IPS-18c (cell line): Measurements from ENCODE around the gene HSPA4.
"Not testable (repeated sequence)": the region's sequence is repeated elsewhere in the genome, so short reads cannot be mapped to it uniquely, and the experiment has no call there.

Experiments used
- H3K4me3 ChIP-seq: 2 replicates; pipeline ENCODE4 v1.7.0; 2013; ENCODE audit warnings: low read depth, mild to moderate bottlenecking, low read length, moderate library complexity; ENCODE audit not compliant: insufficient read depth
- H3K9me3 ChIP-seq: one replicate; pipeline ENCODE4 v1.6.1; 2013; ENCODE audit warnings: mild to moderate bottlenecking, low read length, moderate library complexity; ENCODE audit not compliant: control insufficient read depth, insufficient read depth

Gene HSPA4

DNA sequence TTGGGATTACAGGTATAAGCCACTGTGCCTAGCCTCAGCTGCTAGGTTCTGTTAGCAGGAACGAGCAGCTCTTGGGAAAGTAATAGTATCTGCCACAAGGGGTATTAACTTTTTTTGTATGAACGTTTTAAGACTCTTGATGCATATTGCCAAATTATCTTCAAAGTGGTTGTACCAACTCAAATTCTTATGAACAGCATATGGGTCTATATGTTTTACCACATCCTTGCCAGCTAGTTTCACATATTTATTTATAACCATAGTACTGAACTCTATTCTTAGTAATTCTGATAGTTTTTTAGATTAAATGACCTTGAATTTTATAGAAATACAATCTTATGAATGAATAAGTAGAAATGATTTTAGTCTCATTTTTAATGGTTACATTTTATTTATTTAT is 80.9 kb downstream of the HSPA4 start:
- Histone ChIP-seq H3K9me3 (no peaks in the 10 kb centered on the region), H3K4me3 (no peak overlapping the region)

DNA sequence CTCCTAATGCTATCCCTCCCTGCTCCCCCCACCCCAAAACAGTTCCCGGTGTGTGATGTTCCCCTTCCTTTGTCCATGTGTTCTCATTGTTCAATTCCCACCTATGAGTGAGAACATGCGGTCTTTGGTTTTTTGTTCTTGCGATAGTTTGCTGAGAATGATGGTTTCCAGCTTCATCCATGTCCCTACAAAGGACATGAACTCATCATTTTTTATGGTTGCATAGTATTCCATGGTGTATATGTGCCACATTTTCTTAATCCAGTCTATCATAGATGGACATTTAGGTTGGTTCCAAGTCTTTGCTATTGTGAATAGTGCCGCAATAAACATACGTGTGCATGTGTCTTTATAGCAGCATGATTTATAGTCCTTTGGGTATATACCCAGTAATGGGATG is 81.4 kb downstream of the HSPA4 start:
- H3K9me3 ChIP-seq, H3K4me3 ChIP-seq: not testable (repeated sequence)

DNA sequence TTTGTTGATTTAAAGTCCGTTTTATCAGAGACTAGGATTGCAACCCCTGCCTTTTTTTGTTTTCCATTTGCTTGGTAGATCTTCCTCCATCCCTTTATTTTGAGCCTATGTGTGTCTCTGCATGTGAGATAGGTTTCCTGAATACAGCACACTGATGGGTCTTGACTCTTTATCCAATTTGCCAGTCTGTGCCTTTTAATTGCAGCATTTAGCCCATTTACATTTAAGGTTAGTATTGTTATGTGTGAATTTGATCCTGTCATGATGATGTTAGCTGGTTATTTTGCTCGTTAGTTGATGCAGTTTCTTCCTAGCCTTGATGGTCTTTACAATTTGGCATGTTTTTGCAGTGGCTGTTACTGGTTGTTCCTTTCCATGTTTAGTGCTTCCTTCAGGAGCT is 85.1 kb downstream of the HSPA4 start:
- not testable (repeated sequence) for H3K4me3 ChIP-seq, H3K9me3 ChIP-seq

DNA sequence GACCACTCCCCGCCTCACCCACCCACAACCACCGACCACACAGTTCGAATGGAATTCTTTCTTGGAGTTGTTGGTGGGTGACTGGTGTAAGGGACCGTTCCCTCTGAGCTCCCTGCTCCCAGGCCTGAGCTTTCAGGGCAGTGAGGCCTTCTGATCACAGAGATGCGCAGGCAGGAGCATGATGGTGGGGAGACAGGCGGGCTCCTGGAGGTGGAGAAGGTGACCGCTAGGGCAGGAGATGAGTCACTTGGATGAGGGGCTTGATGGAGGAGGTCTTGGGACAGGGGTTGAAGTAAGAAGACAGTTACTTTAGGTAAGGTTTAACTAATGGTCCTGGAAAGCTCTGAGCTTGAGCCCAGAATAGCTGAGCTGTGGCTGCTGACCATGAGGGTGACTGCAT is 88.5 kb downstream of the HSPA4 start:
- Histone ChIP-seq H3K4me3 (no peak overlapping the region), H3K9me3 (peaks cover 2% of the 10 kb centered on the region)

DNA sequence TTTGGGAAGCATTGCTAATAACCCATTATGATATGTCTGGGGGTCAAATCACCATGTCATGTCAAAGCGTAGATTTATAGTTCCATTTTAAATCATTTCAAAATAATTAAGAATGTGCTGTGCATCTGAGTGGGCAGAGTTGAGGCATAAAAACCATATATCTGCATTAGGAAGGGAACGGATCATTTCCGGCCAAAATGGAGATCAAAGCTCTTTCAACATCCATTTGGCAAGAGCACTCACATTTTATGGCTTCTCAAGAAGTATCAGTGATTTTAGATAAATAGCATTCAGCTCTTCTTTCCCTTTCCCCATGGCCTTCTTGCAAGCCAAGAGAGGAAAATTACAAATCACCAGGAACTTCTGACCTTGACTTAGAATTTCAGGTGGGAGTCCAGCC is 89.9 kb downstream of the HSPA4 start:
- peaks cover 2% of the 10 kb centered on the region for H3K9me3 ChIP-seq
- no peak overlapping the region for H3K4me3 ChIP-seq

DNA sequence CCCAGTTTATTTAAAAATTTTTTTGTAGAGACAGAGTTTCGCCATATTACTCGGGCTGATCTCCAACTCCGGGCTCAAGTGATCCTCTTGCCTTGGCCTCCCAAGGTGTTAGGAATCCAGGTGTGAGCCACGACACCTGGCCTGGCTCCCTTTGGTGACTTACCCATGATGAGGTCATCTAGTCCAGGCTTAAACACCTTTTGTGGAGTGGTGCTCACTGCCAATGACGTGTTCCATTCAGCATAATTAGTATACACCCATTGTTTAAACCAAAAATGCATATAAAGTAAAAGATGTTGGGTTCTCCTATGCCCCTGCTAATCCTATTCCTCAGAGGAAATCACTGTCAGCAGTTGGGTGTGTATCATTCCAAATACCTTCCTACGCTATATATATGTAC is 91.0 kb downstream of the HSPA4 start:
- H3K4me3 ChIP-seq = no peak overlapping the region
- H3K9me3 ChIP-seq = peaks cover 2% of the 10 kb centered on the region

DNA sequence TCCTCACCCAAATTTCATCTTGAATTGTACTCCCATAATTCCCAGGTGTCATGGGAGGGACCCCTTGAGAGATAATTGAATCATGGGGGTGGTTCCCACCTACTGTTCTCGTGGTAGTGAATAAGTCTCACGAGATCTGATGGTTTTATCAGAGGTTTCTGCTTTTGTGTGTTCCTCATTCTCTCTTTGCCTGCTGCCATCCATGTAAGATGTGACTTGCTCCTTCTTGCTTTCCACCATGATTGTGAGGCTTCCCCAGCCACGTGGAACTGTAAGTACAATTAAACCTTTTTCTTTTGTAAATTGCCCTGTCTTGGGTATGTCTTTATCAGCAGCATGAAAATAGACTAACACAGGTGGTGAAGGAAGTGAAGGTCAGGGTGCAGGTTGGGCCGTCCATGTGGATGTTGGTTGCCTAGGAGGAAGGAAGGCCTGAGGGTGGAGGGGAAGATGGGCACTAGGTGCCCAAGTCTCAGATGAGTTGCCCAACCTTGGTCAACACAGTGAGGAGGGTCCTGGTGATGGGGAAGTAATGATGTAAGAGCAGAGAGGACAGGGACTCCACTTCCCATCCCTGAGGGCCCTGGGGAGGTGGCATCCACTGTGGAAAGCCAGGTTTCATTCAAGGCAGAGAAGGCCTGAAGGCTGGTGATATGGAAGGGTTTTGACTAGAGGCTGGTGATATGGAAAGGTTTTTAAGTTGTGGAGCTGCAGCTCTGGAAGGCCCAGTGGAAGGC is 92.6 kb downstream of the HSPA4 start:
- H3K9me3 ChIP-seq = peaks cover 2% of the 10 kb centered on the region
- H3K4me3 ChIP-seq = no peak overlapping the region

DNA sequence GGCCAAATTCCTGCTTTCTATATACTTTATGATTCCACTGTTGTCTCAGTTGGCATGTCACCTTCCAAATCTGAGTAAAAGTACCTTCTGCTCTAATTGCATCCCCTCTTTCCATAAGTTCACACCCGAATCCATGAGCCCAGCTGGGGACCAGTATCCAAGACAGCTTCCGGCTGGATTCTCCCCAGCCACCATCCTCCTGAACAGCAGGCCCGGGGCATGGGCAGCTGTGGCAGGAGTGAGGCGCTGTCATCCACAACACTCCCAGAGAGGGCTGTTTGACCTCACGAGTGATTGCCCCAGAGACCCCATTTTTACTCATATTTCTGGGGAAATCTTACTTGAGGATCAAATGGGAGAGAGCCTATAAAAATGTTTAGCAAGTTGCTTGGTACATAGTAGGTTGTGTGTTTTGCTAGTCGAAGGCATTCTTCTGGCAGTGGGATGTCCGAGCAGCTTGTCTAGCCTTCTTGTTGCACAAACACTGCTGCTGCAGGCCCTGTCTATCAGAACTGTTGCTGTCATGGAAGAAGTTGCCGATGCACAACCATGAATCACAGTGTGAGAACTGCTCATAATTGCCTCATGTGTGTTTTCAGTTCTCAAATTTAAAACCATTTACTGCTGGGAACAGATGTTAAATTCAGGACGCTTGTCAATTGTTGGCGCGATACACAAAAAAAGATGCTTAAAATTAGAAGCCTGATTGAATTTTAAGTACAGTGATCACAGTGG is 93.8 kb downstream of the HSPA4 start:
- Histone ChIP-seq H3K9me3 (peaks cover 2% of the 10 kb centered on the region), H3K4me3 (no peak overlapping the region)

DNA sequence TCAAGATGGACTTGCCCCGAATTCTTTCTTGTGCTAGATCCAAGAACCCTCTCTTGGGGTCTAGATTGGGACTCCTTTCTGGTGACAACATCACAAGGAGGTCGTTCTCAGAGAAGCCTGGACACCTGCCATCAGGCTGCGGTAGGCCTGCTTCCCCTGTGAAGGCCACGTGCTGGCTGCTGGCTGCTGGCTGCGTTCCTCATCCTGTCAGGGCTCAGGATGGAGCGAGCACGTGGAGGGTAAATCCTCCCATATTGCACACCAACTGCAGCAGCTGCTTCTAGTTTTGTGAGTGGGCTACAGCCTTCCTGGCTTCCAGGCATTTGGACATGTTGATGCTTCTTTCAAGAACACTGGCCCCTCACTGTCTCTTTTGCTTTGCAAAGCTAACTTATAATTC is 95.6 kb downstream of the HSPA4 start:
- Histone ChIP-seq H3K9me3 (peaks cover 2% of the 10 kb centered on the region), H3K4me3 (no peak overlapping the region)

DNA sequence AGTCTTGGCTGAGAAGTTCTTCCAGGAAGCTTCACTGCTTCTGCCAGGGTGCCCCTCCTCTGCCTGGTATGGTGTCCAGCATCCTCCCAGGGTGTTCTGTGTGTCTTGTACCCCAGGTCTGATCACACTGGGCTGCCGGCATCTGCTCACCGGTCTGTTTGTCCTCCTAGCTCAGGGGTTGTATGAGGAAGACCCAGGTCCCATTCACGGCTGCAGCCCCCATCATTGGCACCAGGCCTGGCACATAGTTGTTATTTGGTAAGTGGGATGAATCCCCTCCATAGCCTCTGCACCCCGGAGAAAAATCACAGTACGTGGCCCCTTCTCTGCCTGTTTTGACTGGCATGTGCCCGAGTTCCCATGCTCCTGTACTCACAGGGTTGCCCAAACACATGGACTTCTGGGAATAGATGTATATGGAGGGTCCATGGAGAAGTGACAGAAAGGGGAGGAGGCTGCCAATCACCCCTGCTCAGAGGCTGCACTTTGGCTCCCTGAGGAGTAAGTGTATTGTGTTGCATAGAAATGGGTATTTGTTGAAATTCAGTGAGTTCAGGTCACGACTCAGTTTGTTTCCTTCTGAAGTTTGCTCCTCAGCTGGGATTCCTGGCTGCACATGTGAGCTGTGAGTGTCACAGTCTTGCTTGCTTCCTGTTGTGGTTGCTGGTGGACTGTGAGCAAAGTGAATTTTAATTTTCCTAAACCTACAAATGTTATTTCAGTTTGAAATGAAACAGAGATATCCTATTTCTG is 96.2 kb downstream of the HSPA4 start:
- H3K9me3 ChIP-seq = peaks cover 2% of the 10 kb centered on the region
- H3K4me3 ChIP-seq = no peak overlapping the region

DNA sequence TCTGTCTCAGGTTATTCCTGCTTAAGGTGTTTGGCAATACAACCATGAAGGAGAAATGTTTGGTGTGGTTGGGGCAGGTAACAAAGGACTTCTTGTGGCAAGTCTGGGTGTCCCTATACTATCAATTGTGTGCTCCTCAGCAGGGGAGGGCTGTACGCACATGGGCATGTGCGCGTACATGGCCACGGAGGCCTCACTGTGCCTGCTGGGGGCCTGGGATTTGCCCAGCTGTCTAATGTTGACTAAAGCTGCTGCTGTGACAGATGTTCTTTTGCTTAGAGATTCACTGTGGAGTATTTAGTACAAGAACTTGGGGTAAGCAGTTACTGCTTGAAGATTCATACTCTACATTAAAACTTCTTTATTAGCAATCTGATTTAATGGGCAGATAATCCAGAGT is 97.5 kb downstream of the HSPA4 start:
- H3K4me3 ChIP-seq = no peak overlapping the region
- peaks cover under 1% of the 10 kb centered on the region for H3K9me3 ChIP-seq

DNA sequence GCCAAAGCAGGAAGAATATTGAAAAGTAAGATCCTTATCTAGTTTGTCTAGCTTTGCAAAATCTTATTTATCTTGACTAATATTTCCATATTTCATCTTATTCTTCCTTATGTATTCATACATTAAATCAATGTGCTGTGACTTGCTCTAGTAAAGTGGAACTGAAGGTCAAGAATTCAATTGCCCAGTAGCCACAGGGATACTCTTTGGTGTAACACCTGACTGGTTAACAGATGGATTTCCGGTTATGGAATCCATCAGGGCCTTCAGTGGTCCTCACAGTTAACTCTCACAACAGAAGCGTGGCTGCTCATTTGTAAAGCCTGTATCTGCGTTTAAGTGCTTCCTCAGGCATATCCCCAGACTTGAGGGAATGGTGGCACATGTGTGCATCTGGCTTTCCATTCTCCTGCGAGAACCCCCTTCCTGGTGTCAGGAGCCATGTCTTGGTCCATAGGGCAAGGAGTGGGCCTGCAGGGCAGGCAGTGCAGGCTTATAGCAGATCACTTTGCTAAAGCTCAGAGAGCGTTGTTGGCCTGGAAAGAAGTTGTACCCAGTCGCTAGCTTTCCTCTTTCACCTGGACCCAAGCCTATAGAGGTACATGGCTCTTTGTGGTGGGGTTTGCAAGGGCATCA is 99.2 kb downstream of the HSPA4 start:
- Histone ChIP-seq H3K4me3 (no peak overlapping the region), H3K9me3 (no peaks in the 10 kb centered on the region)

DNA sequence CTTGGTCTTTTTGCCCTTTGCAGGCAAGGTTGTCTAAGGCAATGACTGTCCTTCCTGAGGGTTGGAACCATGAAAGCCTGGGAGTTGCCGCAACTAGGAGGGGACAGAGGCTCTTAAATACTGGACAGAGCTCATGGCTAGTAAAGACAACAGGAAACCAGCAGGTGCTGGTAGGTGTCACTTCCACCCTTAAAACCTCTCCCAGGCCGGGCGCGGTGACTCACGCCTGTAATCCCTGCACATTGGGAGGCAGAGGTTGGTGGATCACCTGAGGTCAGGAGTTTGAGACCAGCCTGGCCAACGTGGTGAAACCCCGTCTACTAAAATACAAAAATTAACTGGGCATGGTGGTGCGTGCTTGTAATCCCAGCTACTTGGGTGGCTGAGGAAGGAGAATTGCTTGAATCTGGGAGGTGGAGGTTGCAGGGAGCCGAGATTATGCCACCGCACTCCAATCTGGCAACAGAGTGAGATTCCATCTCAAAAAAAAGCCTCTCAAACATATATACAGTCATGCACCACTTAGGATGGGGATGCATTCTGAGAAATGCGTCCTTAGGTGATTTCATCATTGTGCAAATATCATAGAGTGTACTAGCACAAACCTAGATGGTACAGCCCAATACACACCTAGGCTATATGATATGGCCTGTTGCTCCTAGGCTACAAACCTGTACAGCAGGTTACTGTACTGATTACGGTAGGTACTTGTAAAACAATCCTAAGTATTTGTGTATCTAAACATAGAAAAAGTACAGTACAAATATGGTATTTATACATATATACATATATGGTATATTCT is 102.7 kb downstream of the HSPA4 start:
- H3K9me3 ChIP-seq = no peaks in the 10 kb centered on the region
- no peak overlapping the region for H3K4me3 ChIP-seq

DNA sequence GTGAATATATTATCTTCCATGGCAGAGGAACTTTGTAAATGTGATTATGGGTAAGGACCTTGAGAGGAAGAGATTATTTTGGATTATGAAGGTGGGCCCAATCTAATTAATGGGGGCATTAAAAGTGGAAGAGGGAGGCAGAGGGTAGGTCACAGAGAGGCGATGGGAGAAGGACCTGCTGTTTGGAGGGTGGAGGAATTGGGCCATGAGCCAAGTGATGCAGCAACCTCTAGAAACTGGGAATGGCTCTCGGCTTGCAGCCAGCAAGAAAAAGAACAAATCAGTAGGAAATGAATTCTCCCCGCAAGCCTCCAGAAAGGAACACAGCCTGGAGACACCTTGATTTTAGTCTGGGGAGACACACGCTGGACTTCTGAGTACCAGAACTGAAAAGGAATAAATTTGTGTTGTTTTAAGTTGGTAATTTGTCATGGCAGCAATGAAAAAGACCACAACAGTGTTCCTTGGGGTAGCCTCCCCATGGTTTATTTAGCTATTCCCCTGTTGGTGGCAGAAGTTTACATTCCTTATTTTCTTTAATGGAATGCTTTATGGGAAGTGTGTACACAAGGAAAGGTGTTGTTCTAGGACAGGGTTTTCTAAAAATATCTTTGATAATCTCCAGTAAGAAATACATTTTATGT is 103.6 kb downstream of the HSPA4 start:
- Histone ChIP-seq H3K9me3 (no peaks in the 10 kb centered on the region), H3K4me3 (no peak overlapping the region)
